ENCODE results near the gene MITF.
A peak's percentile ranks its signal among the peaks of the same experiment; 100 is the strongest.

MITF gene

DNA sequence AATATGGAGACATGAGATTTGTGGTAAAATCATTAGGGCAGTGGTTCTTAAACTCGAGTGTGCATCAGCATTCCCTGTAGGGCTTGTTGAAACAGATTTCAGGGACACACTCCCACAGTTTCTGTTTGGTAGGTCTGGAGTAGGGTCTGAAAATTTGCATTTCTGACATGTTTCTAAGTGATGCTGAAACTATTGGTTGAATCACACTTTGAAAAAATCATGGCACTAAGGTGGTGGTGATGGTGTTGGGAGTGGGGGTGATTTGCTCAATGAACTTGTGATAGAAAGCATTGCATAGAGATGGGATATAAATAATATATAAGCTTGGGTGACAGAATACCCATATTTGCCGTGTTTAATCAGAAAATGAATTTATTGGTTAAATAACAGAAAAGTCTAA lies 11.3 kb downstream of the MITF start:
- no peak overlapping the region for H3K4me3 ChIP-seq (ENCODE audit: control insufficient read depth, low read depth, low read length)
- no peak for DNase-seq (ENCODE audit: low read depth)
- no peak for TF ChIP-seq CTCF (IDR thresholded peaks at IDR 0.05; ENCODE audit: control insufficient read depth, insufficient read depth, low read depth, low read length, missing control alignments)

DNA sequence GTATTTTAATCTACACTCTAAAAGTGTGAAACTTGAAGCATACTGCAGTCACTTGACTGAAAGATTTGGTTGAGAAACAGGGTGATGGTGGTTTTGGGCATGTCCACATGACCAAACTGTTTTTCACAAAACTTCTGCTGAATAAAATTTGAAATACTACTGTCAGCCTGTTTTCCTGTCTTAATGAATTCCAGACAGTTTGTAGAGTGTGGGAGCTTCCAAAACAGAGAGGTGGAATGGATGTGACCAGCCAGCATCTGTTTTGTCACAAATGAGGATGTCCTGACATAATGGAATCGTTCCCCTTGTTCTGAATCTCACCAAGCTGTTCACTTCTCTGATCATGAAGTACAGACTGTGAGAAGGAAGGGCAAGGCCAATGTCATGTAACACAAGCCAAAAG lies 11.8 kb downstream of the MITF start:
- H3K4me3 ChIP-seq (ENCODE audit: control insufficient read depth, low read depth, low read length), result no peak overlapping the region
- no peak for DNase-seq (ENCODE audit: low read depth)
- TF ChIP-seq CTCF (IDR thresholded peaks at IDR 0.05; ENCODE audit: control insufficient read depth, insufficient read depth, low read depth, low read length, missing control alignments), result no peak

DNA sequence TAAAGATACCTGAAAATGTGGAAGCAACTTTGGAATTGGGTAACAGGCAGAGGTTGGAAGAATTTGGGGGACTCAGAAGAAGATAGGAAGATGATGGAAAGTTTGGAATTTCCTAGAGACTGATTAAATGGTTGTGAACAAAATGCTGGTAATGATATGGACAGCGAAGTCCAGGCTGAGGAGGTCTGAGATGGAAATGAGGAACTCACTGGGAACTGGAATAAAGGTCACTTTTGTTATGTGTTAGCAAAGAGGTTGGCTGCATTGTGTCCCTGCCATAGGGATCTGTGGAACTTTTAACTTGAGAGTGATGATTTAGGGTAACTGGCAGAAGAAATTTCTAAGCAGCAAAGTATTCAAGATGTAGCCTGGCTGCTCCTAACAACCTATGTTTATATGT lies 13.0 kb downstream of the MITF start:
- DNase-seq (ENCODE audit: low read depth), result no peak
- H3K4me3 ChIP-seq (ENCODE audit: control insufficient read depth, low read depth, low read length), result no peak overlapping the region
- no peak for TF ChIP-seq CTCF (IDR thresholded peaks at IDR 0.05; ENCODE audit: control insufficient read depth, insufficient read depth, low read depth, low read length, missing control alignments)

- TF ChIP-seq CTCF (IDR thresholded peaks at IDR 0.05; ENCODE audit: control insufficient read depth, insufficient read depth, low read depth, low read length, missing control alignments), result no peak
- H3K4me3 ChIP-seq (ENCODE audit: control insufficient read depth, low read depth, low read length), result no peak overlapping the region
- no peak for DNase-seq (ENCODE audit: low read depth)
Measured at GRCh38 chr3:69753179-69753775, 14.0 kb downstream of the MITF start.

DNA sequence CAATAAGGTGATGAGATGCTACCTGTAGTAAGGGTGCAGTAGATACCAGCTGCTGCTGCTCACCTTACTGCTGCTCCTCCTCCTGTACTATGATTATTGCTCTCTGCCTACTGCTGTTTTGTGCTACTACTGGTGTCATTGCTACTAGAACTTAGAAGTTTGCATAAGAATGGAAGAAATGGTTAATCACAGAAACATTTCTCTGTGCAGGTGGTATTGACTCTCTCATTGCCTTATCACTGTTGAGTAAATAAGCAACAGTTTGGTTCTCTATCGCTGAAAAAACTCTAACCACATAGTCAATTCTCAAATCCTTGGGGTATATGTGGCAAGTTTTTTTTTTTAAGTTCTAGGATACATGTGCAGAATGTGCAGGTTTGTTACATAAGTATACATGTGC lies 16.5 kb downstream of the MITF start:
- TF ChIP-seq CTCF (IDR thresholded peaks at IDR 0.05; ENCODE audit: control insufficient read depth, insufficient read depth, low read depth, low read length, missing control alignments), result no peak
- no peak for DNase-seq (ENCODE audit: low read depth)
- no peak overlapping the region for H3K4me3 ChIP-seq (ENCODE audit: control insufficient read depth, low read depth, low read length)

- no peak for TF ChIP-seq CTCF (IDR thresholded peaks at IDR 0.05; ENCODE audit: control insufficient read depth, insufficient read depth, low read depth, low read length, missing control alignments)
- peak; percentile 83 for DNase-seq (ENCODE audit: low read depth)
- H3K4me3 ChIP-seq (ENCODE audit: control insufficient read depth, low read depth, low read length), result no peak overlapping the region
Measured at GRCh38 chr3:69761896-69762767, 22.9 kb downstream of the MITF start.
